ENCODE data around the gene IBSP. TPM values are rescaled to one million over a fixed set of nuclear protein-coding genes. Genes with fewer than 3 reads are reported as not detected.

Gene IBSP
- total RNA-seq, 1 donor from 2014 or later, result 0.90 TPM

GRCh38 chr4:87783781-87784180 lies 15.6 kb upstream of the IBSP start:
- Mint-ChIP-seq H3K4me3 (ENCODE audit: unreplicated experiment) (no peak overlapping the region), H3K9me3 (ENCODE audit: low read depth) (no peaks in the 10 kb centered on the region), H3K4me1 (ENCODE audit: low read depth) (peaks cover 4% of the 10 kb centered on the region), H3K36me3 (ENCODE audit: low read depth) (no peaks in the 10 kb centered on the region), H3K27ac (ENCODE audit: unreplicated experiment) (no peak overlapping the region), H3K27me3 (ENCODE audit: low read depth) (peaks cover 1% of the 10 kb centered on the region)
- TF ChIP-seq, protein P1, sequence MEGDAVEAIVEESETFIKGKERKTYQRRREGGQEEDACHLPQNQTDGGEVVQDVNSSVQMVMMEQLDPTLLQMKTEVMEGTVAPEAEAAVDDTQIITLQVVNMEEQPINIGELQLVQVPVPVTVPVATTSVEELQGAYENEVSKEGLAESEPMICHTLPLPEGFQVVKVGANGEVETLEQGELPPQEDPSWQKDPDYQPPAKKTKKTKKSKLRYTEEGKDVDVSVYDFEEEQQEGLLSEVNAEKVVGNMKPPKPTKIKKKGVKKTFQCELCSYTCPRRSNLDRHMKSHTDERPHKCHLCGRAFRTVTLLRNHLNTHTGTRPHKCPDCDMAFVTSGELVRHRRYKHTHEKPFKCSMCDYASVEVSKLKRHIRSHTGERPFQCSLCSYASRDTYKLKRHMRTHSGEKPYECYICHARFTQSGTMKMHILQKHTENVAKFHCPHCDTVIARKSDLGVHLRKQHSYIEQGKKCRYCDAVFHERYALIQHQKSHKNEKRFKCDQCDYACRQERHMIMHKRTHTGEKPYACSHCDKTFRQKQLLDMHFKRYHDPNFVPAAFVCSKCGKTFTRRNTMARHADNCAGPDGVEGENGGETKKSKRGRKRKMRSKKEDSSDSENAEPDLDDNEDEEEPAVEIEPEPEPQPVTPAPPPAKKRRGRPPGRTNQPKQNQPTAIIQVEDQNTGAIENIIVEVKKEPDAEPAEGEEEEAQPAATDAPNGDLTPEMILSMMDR (IDR thresholded peaks at IDR 0.05), result no peak
- no peak for DNase-seq (ENCODE audit: low spot score)

- Mint-ChIP-seq H3K4me3 (ENCODE audit: unreplicated experiment) (no peak overlapping the region), H3K4me1 (ENCODE audit: low read depth) (peaks cover 4% of the 10 kb centered on the region), H3K27me3 (ENCODE audit: low read depth) (peaks cover 1% of the 10 kb centered on the region), H3K9me3 (ENCODE audit: low read depth) (no peaks in the 10 kb centered on the region), H3K36me3 (ENCODE audit: low read depth) (no peaks in the 10 kb centered on the region), H3K27ac (ENCODE audit: unreplicated experiment) (no peak overlapping the region)
- TF ChIP-seq, protein P1 (IDR thresholded peaks at IDR 0.05), result no peak
- DNase-seq (ENCODE audit: low spot score), result peak; percentile 79
Observed at GRCh38 chr4:87785731-87786509, 13.4 kb upstream of the IBSP start.

GRCh38 chr4:87802858-87803257 lies 3.5 kb downstream of the IBSP start:
- Mint-ChIP-seq H3K27ac (ENCODE audit: unreplicated experiment) (no peak overlapping the region), H3K9me3 (ENCODE audit: low read depth) (no peaks in the 10 kb centered on the region), H3K4me3 (ENCODE audit: unreplicated experiment) (no peak overlapping the region), H3K4me1 (ENCODE audit: low read depth) (no peaks in the 10 kb centered on the region), H3K27me3 (ENCODE audit: low read depth) (no peaks in the 10 kb centered on the region), H3K36me3 (ENCODE audit: low read depth) (no peaks in the 10 kb centered on the region)
- TF ChIP-seq, protein P1 (IDR thresholded peaks at IDR 0.05), result no peak
- DNase-seq (ENCODE audit: low spot score), result no peak

GRCh38 chr4:87803421-87803820 lies 4.1 kb downstream of the IBSP start:
- no peak overlapping the region for H3K4me3 Mint-ChIP-seq (ENCODE audit: unreplicated experiment)
- H3K9me3 Mint-ChIP-seq (ENCODE audit: low read depth), result no peaks in the 10 kb centered on the region
- H3K36me3 Mint-ChIP-seq (ENCODE audit: low read depth), result no peaks in the 10 kb centered on the region
- no peak overlapping the region for H3K27ac Mint-ChIP-seq (ENCODE audit: unreplicated experiment)
- no peaks in the 10 kb centered on the region for H3K27me3 Mint-ChIP-seq (ENCODE audit: low read depth)
- TF ChIP-seq, protein P1 (IDR thresholded peaks at IDR 0.05), result no peak
- no peaks in the 10 kb centered on the region for H3K4me1 Mint-ChIP-seq (ENCODE audit: low read depth)
- DNase-seq (ENCODE audit: low spot score), result no peak

DNA sequence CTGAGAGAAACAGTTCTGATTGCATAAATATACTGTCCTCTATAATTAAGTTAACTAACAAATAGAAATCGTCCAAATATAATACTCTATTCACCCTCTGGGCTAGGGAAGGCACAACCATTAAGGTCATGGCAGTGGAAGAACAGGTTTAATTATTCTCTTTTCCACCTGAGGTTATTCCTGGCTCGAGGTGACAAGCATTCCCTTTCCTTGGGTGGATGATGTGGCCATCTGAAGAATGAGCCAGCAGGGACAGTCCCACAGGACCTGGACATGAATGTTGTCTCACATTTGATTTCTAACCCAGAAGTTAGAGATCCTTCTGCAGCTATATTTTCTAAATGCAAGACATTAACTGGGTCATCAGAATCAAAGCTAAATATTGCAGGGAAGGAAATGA lies 5.5 kb downstream of the IBSP start:
- H3K36me3 Mint-ChIP-seq (ENCODE audit: low read depth), result no peaks in the 10 kb centered on the region
- H3K4me3 Mint-ChIP-seq (ENCODE audit: unreplicated experiment), result no peak overlapping the region
- H3K27ac Mint-ChIP-seq (ENCODE audit: unreplicated experiment), result no peak overlapping the region
- H3K4me1 Mint-ChIP-seq (ENCODE audit: low read depth), result no peaks in the 10 kb centered on the region
- H3K27me3 Mint-ChIP-seq (ENCODE audit: low read depth), result no peaks in the 10 kb centered on the region
- H3K9me3 Mint-ChIP-seq (ENCODE audit: low read depth), result peaks cover 6% of the 10 kb centered on the region
- TF ChIP-seq, protein P1 (IDR thresholded peaks at IDR 0.05), result no peak
- no peak for DNase-seq (ENCODE audit: low spot score)

Measured in chondrocyte (in vitro differentiated cells).